ENCODE measurements around the gene INCA1. TPM values are rescaled to one million over a fixed set of nuclear protein-coding genes. Genes with fewer than 3 reads are reported as not detected.

INCA1 gene, protein sequence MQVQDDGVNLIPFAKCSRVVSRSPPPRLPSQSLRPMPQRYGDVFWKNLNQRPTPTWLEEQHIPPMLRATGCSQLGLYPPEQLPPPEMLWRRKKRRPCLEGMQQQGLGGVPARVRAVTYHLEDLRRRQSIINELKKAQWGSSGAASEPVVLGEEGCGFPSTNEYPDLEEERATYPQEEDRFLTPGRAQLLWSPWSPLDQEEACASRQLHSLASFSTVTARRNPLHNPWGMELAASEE
- 0.38 TPM in 1 of 2 replicates, not detected in the other for polyA plus RNA-seq
- not detected in 2 replicates for polyA minus RNA-seq

GRCh38 chr17:4997302-4998026, at the start of gene INCA1, which contains the start of gene KIF1C:
Gene INCA1 (minus strand): TSS chr17:4997522. CDS start chr17:4994437, 3,085 bp downstream.
Gene KIF1C (plus strand): TSS chr17:4997950. CDS start chr17:5000247, 2,297 bp downstream.
- H3K27ac ChIP-seq (ENCODE audit: low read length), result peak within 1 kb of the TSS; percentile 67

More at GRCh38 chr17:4997302-4998026, at the start of gene INCA1, which contains the start of gene KIF1C:
- Histone ChIP-seq H4K20me1 (ENCODE audit: insufficient read depth) (no peaks in the 10 kb centered on the region), H3K9ac (ENCODE audit: low read length) (peak within 1 kb of the TSS; percentile 81), H3F3A (ENCODE audit: insufficient read depth, low read length, poor library complexity, severe bottlenecking) (no peaks in the 10 kb centered on the region), H3K79me2 (replicated peaks; ENCODE audit: insufficient read depth, low read length) (peaks cover 16% of the 10 kb centered on the region), H3K36me3 (ENCODE audit: insufficient read depth, low read length) (no peaks in the 10 kb centered on the region), H3K27me3 (ENCODE audit: insufficient read depth, low read depth, low read length) (no peaks in the 10 kb centered on the region), H3K9me3 (ENCODE audit: low read length) (no peaks in the 10 kb centered on the region), H3K4me2 (ENCODE audit: low read length) (peak within 1 kb of the TSS; percentile 84), H2AFZ (ENCODE audit: low read depth, low read length) (peak within 1 kb of the TSS; percentile 45), H3K4me3 (ENCODE audit: low read length) (peak within 1 kb of the TSS; percentile 96), H3K9me2 (ENCODE audit: insufficient read depth, low read length) (no peaks in the 10 kb centered on the region)
- TF ChIP-seq EZH2 (IDR thresholded peaks at IDR 0.05; ENCODE audit: borderline replicate concordance, insufficient read depth, low read length, poor library complexity, severe bottlenecking) (no peak), RAD21 (conservative IDR thresholded peaks at IDR 0.05) (no peak), SMC3 (conservative IDR thresholded peaks at IDR 0.05; ENCODE audit: poor library complexity) (no peak), TAF1 (IDR thresholded peaks at IDR 0.05; ENCODE audit: low read depth) (peak; percentile 43), REST (IDR thresholded peaks at IDR 0.05; ENCODE audit: borderline replicate concordance) (no peak), MXI1 (conservative IDR thresholded peaks at IDR 0.05; ENCODE audit: poor library complexity, severe bottlenecking) (peak; percentile 13), EP300 (conservative IDR thresholded peaks at IDR 0.05; ENCODE audit: poor library complexity, severe bottlenecking) (no peak), CTCF (IDR thresholded peaks at IDR 0.05; ENCODE audit: poor library complexity, severe bottlenecking) (peak; percentile 46), POLR2AphosphoS5 (IDR thresholded peaks at IDR 0.05) (peak; percentile 53)

Measured in neural cell (in vitro differentiated cells).